Neural progenitor cell (in vitro differentiated cells): ENCODE measurements around the gene GLB1L2. TPM values are rescaled to one million over a fixed set of nuclear protein-coding genes. Genes with fewer than 3 reads are reported as not detected.

Source experiments
- DNase-seq: peaks from one replicate; pipeline ENCODE4 v3.0.0-alpha.2; 2016; ENCODE audit warnings: low spot score
- H2AFZ ChIP-seq: fragments of 200-600 bp; sonication (generic); replicated peaks from 2 replicates; pipeline ENCODE4 v1.6.1; 2016; ENCODE audit warnings: antibody characterized with exemption
- H3F3A ChIP-seq: fragments of 200-600 bp; sonication (generic); 2 replicates; pipeline ENCODE4 v1.6.1; 2016; ENCODE audit warnings: antibody characterized with exemption, low read depth
- H3K27ac ChIP-seq: fragments of 200-600 bp; sonication (generic); 2 replicates; pipeline ENCODE4 v1.5.1; 2016; ENCODE audit warnings: mild to moderate bottlenecking
- H3K27me3 ChIP-seq: fragments of 200-600 bp; sonication (generic); 2 replicates; pipeline ENCODE4 v1.6.1; 2016; ENCODE audit warnings: mild to moderate bottlenecking, moderate library complexity
- H3K36me3 ChIP-seq: fragments of 200-600 bp; sonication (generic); 2 replicates; pipeline ENCODE4 v1.5.1; 2016
- H3K4me1 ChIP-seq: fragments of 200-600 bp; sonication (generic); 2 replicates; pipeline ENCODE4 v1.6.1; 2016; ENCODE audit warnings: mixed run types
- H3K4me2 ChIP-seq: fragments of 200-600 bp; sonication (generic); 2 replicates; pipeline ENCODE4 v1.6.1; 2016
- H3K4me3 ChIP-seq: fragments of 200-600 bp; sonication (generic); 2 replicates; pipeline ENCODE4 v1.5.1; 2016
- H3K79me2 ChIP-seq: fragments of 200-600 bp; sonication (generic); 2 replicates; pipeline ENCODE4 v1.6.1; 2016; ENCODE audit warnings: low read depth
- H3K9ac ChIP-seq: fragments of 200-600 bp; sonication (generic); 2 replicates; pipeline ENCODE4 v1.6.1; 2016
- H3K9me3 ChIP-seq: fragments of 200-600 bp; sonication (generic); 2 replicates; pipeline ENCODE4 v1.5.1; 2016; ENCODE audit warnings: low read depth
- H4K20me1 ChIP-seq: fragments of 200-600 bp; sonication (generic); 2 replicates; pipeline ENCODE4 v1.6.1; 2016; ENCODE audit warnings: low read depth
- H3K27ac Mint-ChIP-seq: 3 replicates; pipeline ENCODE4 v1.8.0; 2021; ENCODE audit warnings: mixed read lengths
- H3K27me3 Mint-ChIP-seq: 2 replicates; pipeline ENCODE4 v1.8.0; 2022; ENCODE audit warnings: low read depth, mild to moderate bottlenecking, inconsistent platforms, moderate library complexity, mixed read lengths; ENCODE audit not compliant: insufficient read depth
- H3K36me3 Mint-ChIP-seq: 3 replicates; pipeline ENCODE4 v1.8.0; 2021; ENCODE audit warnings: mixed read lengths
- H3K4me1 Mint-ChIP-seq: 3 replicates; pipeline ENCODE4 v1.8.0; 2021; ENCODE audit warnings: mixed read lengths
- H3K4me3 Mint-ChIP-seq: 3 replicates; pipeline ENCODE4 v1.8.0; 2021; ENCODE audit warnings: mild to moderate bottlenecking, moderate library complexity, mixed read lengths
- H3K9me3 Mint-ChIP-seq: 3 replicates; pipeline ENCODE4 v1.8.0; 2020; ENCODE audit warnings: mixed read lengths
- CTCF ChIP-seq: fragments of 200-600 bp; sonication (generic); IDR thresholded peaks from 2 replicates; pipeline ENCODE4 v1.5.1; 2017; ENCODE audit warnings: antibody characterized with exemption, mild to moderate bottlenecking
- EZH2 ChIP-seq: fragments of 200-600 bp; sonication (generic); IDR thresholded peaks from 2 replicates; pipeline ENCODE4 v1.6.1; 2017; ENCODE audit warnings: antibody characterized with exemption, mild to moderate bottlenecking, moderate library complexity
- EZH2phosphoT487 ChIP-seq: fragments of 200-600 bp; sonication (generic); IDR thresholded peaks from 2 replicates; pipeline ENCODE4 v1.6.1; 2017; ENCODE audit warnings: antibody characterized with exemption
- total RNA-seq: library from RNA; depleted of rRNA; stranded (reverse); fragments of >200 nt; gene quantifications from 2 replicates; pipeline ENCODE4 v1.2.3, GENCODE V29; 2015; ENCODE audit warnings: low replicate concordance

The GLB1L2 gene
- total RNA-seq, 1 donor from 2014 or later = 2.0 TPM

GRCh38 chr11:134322553-134322952, 9.2 kb upstream of the GLB1L2 start:
- Histone ChIP-seq H3K36me3 (no peaks in the 10 kb centered on the region), H3K4me2 (no peak overlapping the region), H3K9me3 (no peaks in the 10 kb centered on the region), H3K27ac (no peak overlapping the region), H2AFZ (no peak overlapping the region), H4K20me1 (no peaks in the 10 kb centered on the region), H3K27me3 (no peaks in the 10 kb centered on the region), H3K9ac (no peak overlapping the region), H3F3A (no peaks in the 10 kb centered on the region), H3K4me3 (no peak overlapping the region), H3K4me1 (no peaks in the 10 kb centered on the region), H3K79me2 (no peaks in the 10 kb centered on the region)
- no peaks in the 10 kb centered on the region for H3K36me3 Mint-ChIP-seq
- peaks cover 12% of the 10 kb centered on the region for H3K27me3 Mint-ChIP-seq
- peaks cover 13% of the 10 kb centered on the region for H3K9me3 Mint-ChIP-seq
- H3K4me3 Mint-ChIP-seq = no peak overlapping the region
- TF ChIP-seq EZH2phosphoT487 (no peak), EZH2 (no peak), CTCF (no peak)
- no peak overlapping the region for H3K27ac Mint-ChIP-seq
- no peak for DNase-seq
- H3K4me1 Mint-ChIP-seq = no peaks in the 10 kb centered on the region

DNA sequence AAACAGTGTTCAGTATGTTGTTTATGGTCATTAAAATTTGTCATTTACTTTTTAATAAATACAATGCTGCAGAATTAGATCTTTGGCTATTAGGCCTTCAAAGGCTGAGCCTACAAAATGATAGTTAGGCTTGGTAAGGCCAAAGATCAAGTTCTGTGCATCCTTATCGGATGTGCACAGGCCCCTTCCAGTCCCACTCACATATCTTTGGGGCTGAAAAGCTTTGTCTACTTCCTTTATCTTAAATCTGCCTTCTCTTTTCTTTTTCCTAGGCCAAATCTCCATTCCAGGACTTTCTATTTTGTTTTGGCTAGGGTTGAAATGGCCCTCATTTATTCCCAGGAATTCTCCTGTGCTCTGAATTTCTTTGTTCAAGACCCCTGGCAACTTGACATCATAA, 3.4 kb upstream of the GLB1L2 start:
- peaks cover 6% of the 10 kb centered on the region for H3K9me3 Mint-ChIP-seq
- Histone ChIP-seq H3K4me3 (no peak overlapping the region), H2AFZ (no peak overlapping the region), H3K27me3 (peaks cover 50% of the 10 kb centered on the region), H3K9ac (no peak overlapping the region), H3K4me1 (peaks cover 8% of the 10 kb centered on the region), H3K27ac (no peak overlapping the region), H3F3A (peaks cover 16% of the 10 kb centered on the region), H4K20me1 (peaks cover 14% of the 10 kb centered on the region), H3K36me3 (no peaks in the 10 kb centered on the region), H3K4me2 (no peak overlapping the region), H3K9me3 (no peaks in the 10 kb centered on the region), H3K79me2 (no peaks in the 10 kb centered on the region)
- H3K4me1 Mint-ChIP-seq = peaks cover 14% of the 10 kb centered on the region
- H3K36me3 Mint-ChIP-seq = no peaks in the 10 kb centered on the region
- no peak overlapping the region for H3K4me3 Mint-ChIP-seq
- no peak overlapping the region for H3K27ac Mint-ChIP-seq
- DNase-seq = no peak
- H3K27me3 Mint-ChIP-seq = peaks cover 21% of the 10 kb centered on the region
- no peak for TF ChIP-seq CTCF
- no peak for TF ChIP-seq EZH2phosphoT487
- no peak for TF ChIP-seq EZH2

GRCh38 chr11:134330611-134331353, 1.0 kb upstream of the GLB1L2 start:
- peak overlapping the region; percentile 45 for H3K4me3 ChIP-seq
- H3K27me3 ChIP-seq = peaks cover 73% of the 10 kb centered on the region
- no peak overlapping the region for H3K27ac ChIP-seq
- H3K79me2 ChIP-seq = no peaks in the 10 kb centered on the region
- Mint-ChIP-seq H3K36me3 (peaks cover 7% of the 10 kb centered on the region), H3K27ac (no peak overlapping the region), H3K4me1 (peaks cover 20% of the 10 kb centered on the region), H3K27me3 (peaks cover 22% of the 10 kb centered on the region), H3K9me3 (peaks cover 6% of the 10 kb centered on the region), H3K4me3 (peak overlapping the region; percentile 87)
- peak; percentile 59 for DNase-seq
- peaks cover 16% of the 10 kb centered on the region for H3F3A ChIP-seq
- H3K36me3 ChIP-seq = no peaks in the 10 kb centered on the region
- H3K4me1 ChIP-seq = peaks cover 8% of the 10 kb centered on the region
- H3K4me2 ChIP-seq = peak overlapping the region; percentile 82
- H3K9me3 ChIP-seq = no peaks in the 10 kb centered on the region
- H4K20me1 ChIP-seq = peaks cover 14% of the 10 kb centered on the region
- TF ChIP-seq EZH2phosphoT487 (peak; percentile 65), EZH2 (peak; percentile 70), CTCF (no peak)
- H3K9ac ChIP-seq = no peak overlapping the region
- H2AFZ ChIP-seq = no peak overlapping the region
